Measurements from ENCODE around the gene LIMS1. TPM values are rescaled to one million over a fixed set of nuclear protein-coding genes. Genes with fewer than 3 reads are reported as not detected.

LIMS1 gene
- total RNA-seq, 1 donor from 2014 or later, result 144 TPM

DNA sequence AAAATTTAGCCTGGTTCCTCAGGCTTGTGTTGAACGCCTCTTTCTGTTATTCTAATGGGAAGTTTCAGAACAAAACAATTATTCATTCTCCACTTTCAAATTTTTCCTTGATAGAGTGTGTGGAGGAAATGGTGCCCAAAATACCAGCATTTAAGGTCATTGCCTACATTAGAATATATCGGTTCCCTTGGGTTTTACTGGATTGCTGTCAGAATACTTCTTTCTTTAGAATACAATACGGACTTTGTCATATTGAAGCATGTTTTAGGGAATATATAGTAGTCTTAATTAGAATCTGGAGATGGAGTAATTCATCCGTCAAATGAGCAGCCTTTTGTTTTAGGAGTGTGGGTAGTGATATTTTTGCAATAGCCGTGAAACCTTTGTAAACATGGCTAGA lies 13.3 kb downstream of the LIMS1 start:
- no peaks in the 10 kb centered on the region for H3K4me1 Mint-ChIP-seq (ENCODE audit: unreplicated experiment)
- TF ChIP-seq, protein P1, sequence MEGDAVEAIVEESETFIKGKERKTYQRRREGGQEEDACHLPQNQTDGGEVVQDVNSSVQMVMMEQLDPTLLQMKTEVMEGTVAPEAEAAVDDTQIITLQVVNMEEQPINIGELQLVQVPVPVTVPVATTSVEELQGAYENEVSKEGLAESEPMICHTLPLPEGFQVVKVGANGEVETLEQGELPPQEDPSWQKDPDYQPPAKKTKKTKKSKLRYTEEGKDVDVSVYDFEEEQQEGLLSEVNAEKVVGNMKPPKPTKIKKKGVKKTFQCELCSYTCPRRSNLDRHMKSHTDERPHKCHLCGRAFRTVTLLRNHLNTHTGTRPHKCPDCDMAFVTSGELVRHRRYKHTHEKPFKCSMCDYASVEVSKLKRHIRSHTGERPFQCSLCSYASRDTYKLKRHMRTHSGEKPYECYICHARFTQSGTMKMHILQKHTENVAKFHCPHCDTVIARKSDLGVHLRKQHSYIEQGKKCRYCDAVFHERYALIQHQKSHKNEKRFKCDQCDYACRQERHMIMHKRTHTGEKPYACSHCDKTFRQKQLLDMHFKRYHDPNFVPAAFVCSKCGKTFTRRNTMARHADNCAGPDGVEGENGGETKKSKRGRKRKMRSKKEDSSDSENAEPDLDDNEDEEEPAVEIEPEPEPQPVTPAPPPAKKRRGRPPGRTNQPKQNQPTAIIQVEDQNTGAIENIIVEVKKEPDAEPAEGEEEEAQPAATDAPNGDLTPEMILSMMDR (IDR thresholded peaks at IDR 0.05; ENCODE audit: unreplicated experiment), result no peak
- H3K36me3 Mint-ChIP-seq (ENCODE audit: low read depth, unreplicated experiment), result peaks cover 4% of the 10 kb centered on the region
- no peaks in the 10 kb centered on the region for H3K9me3 Mint-ChIP-seq (ENCODE audit: unreplicated experiment)
- H3K4me3 Mint-ChIP-seq (ENCODE audit: unreplicated experiment), result no peak overlapping the region
- H3K27me3 Mint-ChIP-seq (ENCODE audit: unreplicated experiment), result no peaks in the 10 kb centered on the region
- DNase-seq (ENCODE audit: low spot score), result no peak
- H3K27ac Mint-ChIP-seq (ENCODE audit: unreplicated experiment), result no peak overlapping the region

DNA sequence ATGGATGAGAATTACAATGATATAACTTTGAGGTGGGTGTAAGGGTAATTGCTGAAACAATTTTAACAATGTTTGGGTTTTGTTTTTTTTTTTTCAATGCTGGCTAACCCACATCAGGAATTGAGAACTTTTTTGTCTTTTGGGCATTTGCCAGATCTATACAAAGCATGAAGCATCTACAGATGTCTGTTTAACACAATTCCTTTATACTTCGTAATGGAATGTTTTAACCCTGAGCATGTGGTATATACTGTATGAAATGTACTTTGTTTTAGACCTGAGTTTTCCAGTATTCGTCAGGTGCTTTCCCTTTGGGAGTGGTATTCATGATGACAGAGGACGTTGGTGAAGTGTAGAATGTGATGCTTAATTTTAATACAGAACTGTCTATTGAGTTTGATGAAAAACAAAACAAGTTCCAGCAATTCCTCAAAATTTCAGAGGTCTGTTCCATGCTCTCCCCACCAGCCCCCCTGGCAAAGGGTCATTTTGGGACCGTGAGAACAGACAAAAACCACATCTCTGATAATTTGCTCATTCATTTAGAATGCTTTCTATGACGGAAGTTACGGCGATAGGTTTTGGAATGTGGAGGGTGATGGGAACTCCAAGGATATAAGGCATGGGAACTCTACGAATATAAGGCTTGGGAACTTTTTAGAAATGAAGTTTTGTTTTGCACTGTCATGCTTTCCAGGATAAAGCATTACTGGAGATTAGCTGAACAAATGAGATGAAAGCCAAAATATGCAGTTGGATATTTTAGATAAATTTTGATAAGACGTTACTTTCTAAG lies 14.1 kb downstream of the LIMS1 start:
- DNase-seq (ENCODE audit: low spot score), result no peak
- Mint-ChIP-seq H3K27ac (ENCODE audit: unreplicated experiment) (no peak overlapping the region), H3K27me3 (ENCODE audit: unreplicated experiment) (no peaks in the 10 kb centered on the region), H3K9me3 (ENCODE audit: unreplicated experiment) (no peaks in the 10 kb centered on the region), H3K36me3 (ENCODE audit: low read depth, unreplicated experiment) (peaks cover 3% of the 10 kb centered on the region), H3K4me1 (ENCODE audit: unreplicated experiment) (peaks cover 7% of the 10 kb centered on the region), H3K4me3 (ENCODE audit: unreplicated experiment) (no peak overlapping the region)
- TF ChIP-seq, protein P1 (IDR thresholded peaks at IDR 0.05; ENCODE audit: unreplicated experiment), result no peak

DNA sequence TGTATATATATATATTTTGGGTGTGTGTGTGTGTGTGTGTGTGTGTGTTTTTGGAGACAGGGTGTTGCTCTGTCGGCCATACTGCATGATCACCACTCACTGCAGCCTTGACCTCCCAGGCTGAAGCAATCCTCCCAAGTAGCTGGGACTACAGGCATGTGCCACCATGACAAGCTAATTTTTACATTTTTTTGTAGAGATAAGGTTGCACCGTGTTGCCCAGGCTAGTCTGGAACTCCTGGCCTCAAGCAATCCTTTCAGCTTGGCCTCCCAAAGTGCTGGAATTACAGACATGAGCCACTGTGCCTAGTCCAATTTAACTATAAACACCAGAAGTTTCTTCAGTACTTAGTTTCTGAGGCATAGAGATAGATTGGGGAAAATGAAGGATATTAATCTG lies 18.3 kb downstream of the LIMS1 start:
- Mint-ChIP-seq H3K36me3 (ENCODE audit: low read depth, unreplicated experiment) (no peaks in the 10 kb centered on the region), H3K4me1 (ENCODE audit: unreplicated experiment) (peaks cover 25% of the 10 kb centered on the region), H3K9me3 (ENCODE audit: unreplicated experiment) (no peaks in the 10 kb centered on the region), H3K4me3 (ENCODE audit: unreplicated experiment) (no peak overlapping the region), H3K27ac (ENCODE audit: unreplicated experiment) (no peak overlapping the region), H3K27me3 (ENCODE audit: unreplicated experiment) (no peaks in the 10 kb centered on the region)
- TF ChIP-seq, protein P1 (IDR thresholded peaks at IDR 0.05; ENCODE audit: unreplicated experiment), result no peak
- no peak for DNase-seq (ENCODE audit: low spot score)

DNA sequence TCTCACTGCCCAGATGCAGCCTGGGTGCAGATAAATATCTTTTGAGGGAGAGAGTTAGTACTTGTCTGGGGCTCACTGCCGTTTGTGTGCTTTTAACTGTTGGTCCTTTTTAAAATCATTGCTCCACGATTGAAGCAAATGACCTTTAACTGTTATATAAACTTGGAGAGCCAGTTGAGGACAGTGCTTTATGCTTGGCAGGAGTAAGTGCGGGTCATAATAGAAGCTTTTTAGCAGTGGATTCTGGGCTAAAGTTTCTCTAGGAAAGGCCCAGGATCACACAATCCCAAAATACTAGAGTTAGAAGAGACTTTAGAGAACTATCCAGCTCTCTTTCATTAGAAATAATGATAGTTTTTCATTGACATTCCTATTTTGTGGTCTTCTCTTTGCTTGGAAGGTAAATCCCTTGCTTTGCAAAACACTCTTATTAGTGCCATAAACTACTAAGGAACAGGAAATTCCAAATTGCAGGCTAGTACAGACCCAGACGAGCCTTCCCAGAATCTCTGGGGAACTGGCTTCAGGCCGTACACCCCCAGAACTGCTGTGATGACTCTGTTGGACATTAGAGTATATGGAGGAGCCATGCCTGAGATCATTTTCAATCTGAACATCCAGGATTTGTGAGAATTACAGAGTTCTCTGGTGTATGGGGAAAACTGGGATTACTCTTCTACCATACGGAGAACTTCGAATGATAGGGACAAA lies 19.1 kb downstream of the LIMS1 start:
- TF ChIP-seq, protein P1 (IDR thresholded peaks at IDR 0.05; ENCODE audit: unreplicated experiment), result no peak
- peaks cover 25% of the 10 kb centered on the region for H3K4me1 Mint-ChIP-seq (ENCODE audit: unreplicated experiment)
- H3K9me3 Mint-ChIP-seq (ENCODE audit: unreplicated experiment), result no peaks in the 10 kb centered on the region
- no peak overlapping the region for H3K4me3 Mint-ChIP-seq (ENCODE audit: unreplicated experiment)
- peak overlapping the region; percentile 36 for H3K27ac Mint-ChIP-seq (ENCODE audit: unreplicated experiment)
- H3K36me3 Mint-ChIP-seq (ENCODE audit: low read depth, unreplicated experiment), result no peaks in the 10 kb centered on the region
- H3K27me3 Mint-ChIP-seq (ENCODE audit: unreplicated experiment), result no peaks in the 10 kb centered on the region
- DNase-seq (ENCODE audit: low spot score), result no peak

DNA sequence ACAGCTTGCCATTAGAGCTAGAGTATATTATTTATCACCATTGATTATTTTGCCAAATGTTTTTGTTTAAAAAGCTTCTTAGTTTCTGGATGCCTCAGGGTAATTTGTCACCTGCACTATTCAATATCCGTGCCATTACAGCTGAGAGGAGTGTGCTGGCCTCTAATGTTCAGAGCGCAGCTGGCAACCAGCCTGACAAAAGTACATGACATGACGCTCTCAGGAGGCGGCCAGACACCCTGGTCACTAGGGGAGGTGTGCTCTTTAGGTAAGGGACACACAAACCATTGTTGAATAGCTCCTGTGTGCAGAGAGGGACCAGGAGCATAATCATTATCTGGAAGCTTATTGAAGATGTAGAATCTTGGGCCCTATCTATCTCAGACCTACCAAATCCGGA lies 20.3 kb downstream of the LIMS1 start:
- Mint-ChIP-seq H3K4me3 (ENCODE audit: unreplicated experiment) (no peak overlapping the region), H3K9me3 (ENCODE audit: unreplicated experiment) (no peaks in the 10 kb centered on the region), H3K36me3 (ENCODE audit: low read depth, unreplicated experiment) (no peaks in the 10 kb centered on the region), H3K27ac (ENCODE audit: unreplicated experiment) (peak overlapping the region; percentile 6), H3K4me1 (ENCODE audit: unreplicated experiment) (peaks cover 27% of the 10 kb centered on the region), H3K27me3 (ENCODE audit: unreplicated experiment) (no peaks in the 10 kb centered on the region)
- TF ChIP-seq, protein P1 (IDR thresholded peaks at IDR 0.05; ENCODE audit: unreplicated experiment), result no peak
- DNase-seq (ENCODE audit: low spot score), result no peak
